Measurements from ENCODE around the gene PPM1L.
A peak's percentile ranks its signal among the peaks of the same experiment; 100 is the strongest.

The PPM1L gene

DNA sequence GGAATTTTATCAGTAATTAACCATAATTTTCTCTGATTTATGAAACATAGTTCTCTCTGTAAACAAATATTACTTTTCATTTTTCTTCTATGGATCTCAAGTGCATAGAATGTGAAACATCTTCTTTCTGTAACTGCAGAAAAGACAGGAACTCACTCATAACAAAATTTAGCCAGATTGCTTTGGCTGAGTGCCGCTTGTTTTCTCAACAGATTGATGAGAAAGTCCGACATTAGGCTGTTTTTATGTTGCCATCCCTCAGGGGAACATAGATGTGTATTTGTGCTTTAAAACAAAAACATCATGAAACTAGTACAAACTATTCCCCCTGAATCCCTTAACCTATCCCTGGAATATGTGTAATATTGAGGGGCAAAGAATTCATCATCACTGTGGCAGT is 194.9 kb downstream of the PPM1L start:
- ChIA-PET CTCF (interaction anchor here (0.8 to 2.3 kb wide), 4 partner anchors 10 to 324 kb away, joined by 3 to 14 read pairs (median 6); no protein-coding TSS in a partner anchor), POLR2A (no interaction called here)
- TF ChIP-seq CTCF (IDR thresholded peaks at IDR 0.05; ENCODE audit: control extremely low read depth, extremely low read depth, low read depth, missing control alignments): no peak
- no peak for DNase-seq (ENCODE audit: extremely low spot score)

GRCh38 chr3:160951642-160952487 is 195.8 kb downstream of the PPM1L start:
- ChIA-PET POLR2A (no interaction called here), CTCF (interaction anchor here (1.0 to 1.6 kb wide), 2 partner anchors 9 to 10 kb away, joined by 3 read pairs; no protein-coding TSS in a partner anchor)
- DNase-seq (ENCODE audit: extremely low spot score): no peak
- TF ChIP-seq CTCF (IDR thresholded peaks at IDR 0.05; ENCODE audit: control extremely low read depth, extremely low read depth, low read depth, missing control alignments): no peak

DNA sequence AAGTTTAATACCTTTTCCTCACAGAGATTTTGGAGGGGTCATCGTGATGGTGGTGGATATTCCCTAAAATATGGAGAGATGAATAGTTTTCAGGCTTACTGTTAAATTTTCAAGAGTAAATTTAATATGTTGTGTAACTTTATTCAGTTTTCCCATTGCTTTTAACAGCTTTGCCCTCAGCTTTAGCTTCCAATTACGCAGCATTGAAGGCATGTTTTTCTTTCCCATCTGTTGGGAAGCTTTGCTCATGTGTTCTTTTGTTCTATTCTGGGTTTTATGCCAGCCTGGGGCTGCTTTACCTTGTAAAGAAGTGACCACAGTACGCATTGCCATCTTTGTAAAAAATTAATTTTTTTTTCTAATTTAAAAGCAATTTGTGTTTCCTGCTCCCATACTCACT is 197.7 kb downstream of the PPM1L start:
- DNase-seq (ENCODE audit: extremely low spot score): no peak
- ChIA-PET POLR2A (no interaction called here), CTCF (interaction anchor here (3.5 kb wide), 1 partner anchor 11 kb away, joined by 18 read pairs; no protein-coding TSS in a partner anchor)
- TF ChIP-seq CTCF (IDR thresholded peaks at IDR 0.05; ENCODE audit: control extremely low read depth, extremely low read depth, low read depth, missing control alignments): no peak

- peak; percentile 55 for TF ChIP-seq CTCF (IDR thresholded peaks at IDR 0.05; ENCODE audit: control extremely low read depth, extremely low read depth, low read depth, missing control alignments)
- POLR2A ChIA-PET: no interaction called here
- CTCF ChIA-PET: interaction anchor here (0.6 to 3.5 kb wide), 31 partner anchors 9 to 466 kb away, joined by 3 to 38 read pairs (median 4); partner anchors contain the start of gene NMD3
- peak; percentile 29 for DNase-seq (ENCODE audit: extremely low spot score)
Observed at GRCh38 chr3:160956785-160957184, 200.8 kb downstream of the PPM1L start.

GRCh38 chr3:160960568-160960967 is 204.5 kb downstream of the PPM1L start:
- DNase-seq (ENCODE audit: extremely low spot score): no peak
- TF ChIP-seq CTCF (IDR thresholded peaks at IDR 0.05; ENCODE audit: control extremely low read depth, extremely low read depth, low read depth, missing control alignments): no peak
- ChIA-PET POLR2A (no interaction called here), CTCF (interaction anchor here (1.4 kb wide), 1 partner anchor 65 kb away, joined by 3 read pairs; no protein-coding TSS in a partner anchor)

DNA sequence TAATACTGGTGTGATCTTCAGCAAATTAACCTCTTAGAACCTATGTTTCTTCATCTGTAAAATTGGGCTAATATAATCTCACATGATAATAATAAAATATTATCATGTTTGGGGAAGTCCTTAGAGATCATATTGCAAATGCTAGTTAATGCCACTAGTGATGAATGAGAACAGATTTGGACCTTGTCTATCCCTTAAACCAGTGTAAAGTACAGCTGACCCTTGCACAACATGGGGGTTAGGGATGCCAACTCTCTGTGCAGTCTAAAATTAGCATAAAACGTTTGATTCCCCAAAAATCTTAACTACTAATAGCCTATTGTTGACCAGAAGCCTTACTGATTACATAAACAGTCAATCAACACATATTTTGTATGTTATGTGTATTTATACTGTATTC is 207.9 kb downstream of the PPM1L start:
- TF ChIP-seq CTCF (IDR thresholded peaks at IDR 0.05; ENCODE audit: control extremely low read depth, extremely low read depth, low read depth, missing control alignments): no peak
- CTCF ChIA-PET: interaction anchor here (1.6 to 2.6 kb wide), 2 partner anchors 14 to 75 kb away, joined by 3 to 8 read pairs; no protein-coding TSS in a partner anchor
- DNase-seq (ENCODE audit: extremely low spot score): no peak
- POLR2A ChIA-PET: no interaction called here

All from GM10248 (cell line).